SJSA1 (cell line): ENCODE results near the gene DSCAM. TPM values are rescaled to one million over a fixed set of nuclear protein-coding genes. Genes with fewer than 3 reads are reported as not detected.

Experiments used
- DNase-seq, 2 experiments: peaks; one replicate each; pipeline ENCODE4 v3.0.0-alpha.2; 2015 to 2020; ENCODE audit warnings: low spot score in 2 of 2, low read depth in 1 of 2
- H3K27ac ChIP-seq: fragments of 250-450 bp; sonication (Bioruptor Pico); 2 replicates; pipeline ENCODE4 v1.5.1; 2020; ENCODE audit warnings: mild to moderate bottlenecking, moderate library complexity
- H3K27me3 ChIP-seq: fragments of 250-450 bp; sonication (Bioruptor Pico); replicated peaks from 2 replicates; pipeline ENCODE4 v1.5.1; 2020; ENCODE audit warnings: mild to moderate bottlenecking, moderate library complexity
- H3K36me3 ChIP-seq: fragments of 250-450 bp; sonication (Bioruptor Pico); 2 replicates; pipeline ENCODE4 v1.5.1; 2020; ENCODE audit warnings: mild to moderate bottlenecking
- H3K4me1 ChIP-seq: fragments of 250-450 bp; sonication (Bioruptor Pico); replicated peaks from 2 replicates; pipeline ENCODE4 v1.6.1; 2021; ENCODE audit warnings: mild to moderate bottlenecking
- H3K4me3 ChIP-seq: fragments of 250-450 bp; sonication (Bioruptor Pico); 2 replicates; pipeline ENCODE4 v1.5.1; 2020; ENCODE audit warnings: mild to moderate bottlenecking
- H3K9me3 ChIP-seq: fragments of 250-450 bp; sonication (Bioruptor Pico); replicated peaks from 2 replicates; pipeline ENCODE4 v1.5.1; 2020; ENCODE audit warnings: mild to moderate bottlenecking
- total RNA-seq: library from RNA; depleted of rRNA; stranded (reverse); fragments of >200 nt; shearing (Covaris generic); gene quantifications from 2 replicates; pipeline ENCODE4 v1.2.3, GENCODE V29; 2014

Gene DSCAM
- total RNA-seq, 1 experiment from 2014 or later: not detected

GRCh38 chr21:40379881-40380810 lies 466.8 kb downstream of the DSCAM start:
- H3K4me1 ChIP-seq: no peaks in the 10 kb centered on the region
- H3K27me3 ChIP-seq: no peaks in the 10 kb centered on the region
- no peak overlapping the region for H3K4me3 ChIP-seq
- no peak overlapping the region for H3K27ac ChIP-seq
- H3K9me3 ChIP-seq: no peaks in the 10 kb centered on the region
- no peak for DNase-seq
- no peaks in the 10 kb centered on the region for H3K36me3 ChIP-seq

GRCh38 chr21:40377135-40377534 lies 469.8 kb downstream of the DSCAM start:
- Histone ChIP-seq H3K36me3 (no peaks in the 10 kb centered on the region), H3K4me3 (no peak overlapping the region), H3K9me3 (peaks cover under 1% of the 10 kb centered on the region; the same call in 1 of the 2 replicates), H3K27ac (no peak overlapping the region), H3K27me3 (no peaks in the 10 kb centered on the region), H3K4me1 (no peaks in the 10 kb centered on the region)
- DNase-seq: no peak

- no peaks in the 10 kb centered on the region for H3K27me3 ChIP-seq
- H3K27ac ChIP-seq: no peak overlapping the region
- H3K9me3 ChIP-seq: peaks cover 2% of the 10 kb centered on the region; the same call in 1 of the 2 replicates
- no peak overlapping the region for H3K4me3 ChIP-seq
- no peaks in the 10 kb centered on the region for H3K36me3 ChIP-seq
- no peaks in the 10 kb centered on the region for H3K4me1 ChIP-seq
- no peak for DNase-seq
Observed at GRCh38 chr21:40373761-40374160, 473.2 kb downstream of the DSCAM start.

- H3K27ac ChIP-seq: no peak overlapping the region
Observed at GRCh38 chr21:40372506-40372905, 474.5 kb downstream of the DSCAM start.

GRCh38 chr21:40371329-40371728 lies 475.6 kb downstream of the DSCAM start:
- no peak overlapping the region for H3K4me3 ChIP-seq
- no peaks in the 10 kb centered on the region for H3K36me3 ChIP-seq
- DNase-seq: no peak
- H3K9me3 ChIP-seq: peaks cover 2% of the 10 kb centered on the region; the same call in 1 of the 2 replicates
- no peaks in the 10 kb centered on the region for H3K4me1 ChIP-seq
- H3K27me3 ChIP-seq: no peaks in the 10 kb centered on the region
- no peak overlapping the region for H3K27ac ChIP-seq

More at GRCh38 chr21:40372506-40372905, 474.5 kb downstream of the DSCAM start:
- H3K4me1 ChIP-seq: no peaks in the 10 kb centered on the region
- peaks cover 2% of the 10 kb centered on the region; the same call in 1 of the 2 replicates for H3K9me3 ChIP-seq
- no peaks in the 10 kb centered on the region for H3K36me3 ChIP-seq
- no peak for DNase-seq
- no peak overlapping the region for H3K4me3 ChIP-seq
- no peaks in the 10 kb centered on the region for H3K27me3 ChIP-seq

- H3K4me1 ChIP-seq: no peaks in the 10 kb centered on the region
- H3K27ac ChIP-seq: no peak overlapping the region
- no peaks in the 10 kb centered on the region for H3K27me3 ChIP-seq
- H3K9me3 ChIP-seq: no peaks in the 10 kb centered on the region; the same call in 1 of the 2 replicates
- no peaks in the 10 kb centered on the region for H3K36me3 ChIP-seq
- no peak overlapping the region for H3K4me3 ChIP-seq
- no peak for DNase-seq
Observed at GRCh38 chr21:40356644-40357043, 490.3 kb downstream of the DSCAM start.

GRCh38 chr21:40355076-40355475 lies 491.9 kb downstream of the DSCAM start:
- Histone ChIP-seq H3K9me3 (no peaks in the 10 kb centered on the region; the same call in 1 of the 2 replicates), H3K27me3 (no peaks in the 10 kb centered on the region), H3K4me3 (no peak overlapping the region), H3K4me1 (no peaks in the 10 kb centered on the region), H3K36me3 (no peaks in the 10 kb centered on the region), H3K27ac (no peak overlapping the region)
- no peak for DNase-seq

- Histone ChIP-seq H3K27me3 (no peaks in the 10 kb centered on the region), H3K4me1 (no peaks in the 10 kb centered on the region), H3K36me3 (no peaks in the 10 kb centered on the region), H3K9me3 (no peaks in the 10 kb centered on the region; the same call in 1 of the 2 replicates), H3K4me3 (no peak overlapping the region), H3K27ac (no peak overlapping the region)
- no peak for DNase-seq
Observed at GRCh38 chr21:40351006-40351405, 496.0 kb downstream of the DSCAM start.

- Histone ChIP-seq H3K4me3 (no peak overlapping the region), H3K27me3 (no peaks in the 10 kb centered on the region), H3K4me1 (no peaks in the 10 kb centered on the region), H3K36me3 (no peaks in the 10 kb centered on the region), H3K9me3 (no peaks in the 10 kb centered on the region; the same call in 1 of the 2 replicates), H3K27ac (no peak overlapping the region)
- no peak for DNase-seq
Observed at GRCh38 chr21:40349591-40349990, 497.4 kb downstream of the DSCAM start.

GRCh38 chr21:40345711-40346321 lies 501.1 kb downstream of the DSCAM start:
- Histone ChIP-seq H3K27me3 (no peaks in the 10 kb centered on the region), H3K4me3 (no peak overlapping the region), H3K9me3 (peaks cover 2% of the 10 kb centered on the region; the same call in 1 of the 2 replicates), H3K36me3 (no peaks in the 10 kb centered on the region), H3K4me1 (no peaks in the 10 kb centered on the region), H3K27ac (no peak overlapping the region)
- no peak for DNase-seq

- no peak for DNase-seq
- Histone ChIP-seq H3K27me3 (no peaks in the 10 kb centered on the region), H3K36me3 (no peaks in the 10 kb centered on the region), H3K9me3 (peaks cover 2% of the 10 kb centered on the region; the same call in 1 of the 2 replicates), H3K27ac (no peak overlapping the region), H3K4me1 (no peaks in the 10 kb centered on the region), H3K4me3 (no peak overlapping the region)
Observed at GRCh38 chr21:40340357-40340756, 506.6 kb downstream of the DSCAM start.

GRCh38 chr21:40339050-40339449 lies 507.9 kb downstream of the DSCAM start:
- Histone ChIP-seq H3K4me3 (no peak overlapping the region), H3K27me3 (no peaks in the 10 kb centered on the region), H3K9me3 (peaks cover 2% of the 10 kb centered on the region; the same call in 1 of the 2 replicates), H3K27ac (no peak overlapping the region), H3K36me3 (no peaks in the 10 kb centered on the region), H3K4me1 (no peaks in the 10 kb centered on the region)
- DNase-seq: no peak

- no peak overlapping the region for H3K4me3 ChIP-seq
- no peaks in the 10 kb centered on the region for H3K36me3 ChIP-seq
- H3K27me3 ChIP-seq: no peaks in the 10 kb centered on the region
- no peaks in the 10 kb centered on the region for H3K4me1 ChIP-seq
- H3K9me3 ChIP-seq: peaks cover 2% of the 10 kb centered on the region; the same call in 1 of the 2 replicates
- no peak for DNase-seq
- no peak overlapping the region for H3K27ac ChIP-seq
Observed at GRCh38 chr21:40337981-40338380, 509.0 kb downstream of the DSCAM start.

- no peaks in the 10 kb centered on the region for H3K4me1 ChIP-seq
- no peaks in the 10 kb centered on the region for H3K27me3 ChIP-seq
- DNase-seq: no peak
- H3K9me3 ChIP-seq: no peaks in the 10 kb centered on the region
- no peak overlapping the region for H3K27ac ChIP-seq
- no peak overlapping the region for H3K4me3 ChIP-seq
- no peaks in the 10 kb centered on the region for H3K36me3 ChIP-seq
Observed at GRCh38 chr21:40335704-40336103, 511.3 kb downstream of the DSCAM start.
